ENCODE measurements around the gene MRPL52.
A peak's percentile ranks its signal among the peaks of the same experiment; 100 is the strongest.
"Not testable (repeated sequence)": the region's sequence is repeated elsewhere in the genome, so short reads cannot be mapped to it uniquely, and the experiment has no call there.

MRPL52 gene

DNA sequence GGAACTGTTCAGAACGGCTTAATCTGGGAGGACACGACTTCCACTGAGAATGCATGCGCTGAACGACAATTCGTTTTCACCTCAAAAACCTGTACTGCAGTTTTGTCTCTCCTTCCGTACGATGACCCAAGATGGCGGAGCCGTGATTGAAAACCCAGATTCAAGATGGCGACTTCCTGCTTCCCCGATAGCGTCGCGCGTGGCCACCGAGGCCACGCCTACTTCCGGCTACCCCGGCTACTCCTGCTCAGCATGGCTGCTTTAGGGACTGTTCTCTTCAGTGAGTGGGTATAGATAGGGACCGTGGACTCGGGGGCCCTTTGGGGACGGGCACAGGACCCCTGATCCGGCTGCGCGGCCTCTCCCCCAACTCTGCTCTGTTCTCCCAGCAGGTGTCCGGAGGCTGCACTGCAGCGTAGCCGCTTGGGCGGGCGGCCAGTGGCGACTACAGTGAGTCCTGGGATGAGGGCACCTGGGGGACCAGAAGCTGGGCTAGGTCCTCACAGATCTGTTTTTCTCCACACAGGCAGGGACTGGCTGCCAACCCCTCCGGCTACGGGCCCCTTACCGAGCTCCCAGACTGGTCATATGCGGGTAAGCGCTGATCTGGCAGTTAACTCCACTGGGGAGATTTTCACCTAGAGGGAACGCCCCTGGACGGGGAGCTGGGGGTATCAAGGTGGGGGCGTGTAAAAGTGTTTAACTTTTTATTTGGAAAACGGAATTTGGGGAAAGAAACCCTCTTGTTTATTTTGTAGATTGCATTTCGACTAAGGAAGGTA, at the start of gene MRPL52:
Gene MRPL52 (plus strand): TSS at position 227 of the 782 bp plus-strand sequence. CDS start 26 bp downstream, at position 253.
- peak; percentile 87 for DNase-seq (ENCODE audit: low spot score)

- no peak for DNase-seq (ENCODE audit: low spot score)
Observed at GRCh38 chr14:22780105-22780679, 49.5 kb upstream of the MRPL52 start.

- DNase-seq (ENCODE audit: low spot score): no peak
Observed at GRCh38 chr14:22780941-22781300, 48.8 kb upstream of the MRPL52 start.

GRCh38 chr14:22781301-22781991, 48.2 kb upstream of the MRPL52 start:
- no peak for DNase-seq (ENCODE audit: low spot score)

DNA sequence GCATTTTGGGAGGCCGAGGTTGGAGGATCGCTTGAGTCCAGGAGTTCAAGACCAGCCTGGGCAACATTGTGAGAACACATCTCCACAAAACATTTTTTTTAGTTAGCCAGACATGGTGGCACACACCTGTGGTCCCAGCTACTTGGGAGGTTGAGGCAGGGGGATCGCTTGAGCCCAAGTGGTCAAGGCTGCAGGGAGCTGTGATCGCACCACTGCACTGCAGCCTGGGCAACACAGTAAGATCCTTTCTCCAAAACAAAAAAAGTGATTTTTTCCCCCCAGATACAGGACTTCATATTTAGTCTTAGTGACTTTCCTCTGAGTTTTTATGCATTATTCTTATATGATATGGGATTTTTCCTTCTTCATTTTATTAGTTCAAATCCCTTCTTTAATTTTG, 43.0 kb upstream of the MRPL52 start:
- no peak for DNase-seq (ENCODE audit: low spot score)

GRCh38 chr14:22791301-22791700, 38.4 kb upstream of the MRPL52 start:
- no peak for DNase-seq (ENCODE audit: low spot score)

DNA sequence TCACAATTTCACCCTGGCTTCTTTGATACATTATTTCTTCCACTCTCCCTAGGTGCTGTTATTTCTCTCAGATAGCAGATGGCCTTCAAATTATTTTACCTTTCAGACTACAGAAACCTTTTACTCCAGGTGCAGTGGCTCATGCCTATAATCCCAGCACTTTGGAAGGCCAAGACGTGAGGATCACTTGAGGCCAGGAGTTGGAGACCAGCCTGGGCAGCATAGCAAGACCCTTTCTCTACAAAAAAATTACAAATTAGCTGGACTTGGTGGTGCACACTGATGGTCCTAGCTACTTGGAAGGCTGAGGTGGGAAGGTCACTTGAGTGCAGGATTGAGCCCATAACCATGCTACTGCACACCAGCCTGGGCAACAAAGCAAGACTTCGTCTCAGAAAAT, 37.5 kb upstream of the MRPL52 start:
- DNase-seq (ENCODE audit: low spot score): no peak

DNA sequence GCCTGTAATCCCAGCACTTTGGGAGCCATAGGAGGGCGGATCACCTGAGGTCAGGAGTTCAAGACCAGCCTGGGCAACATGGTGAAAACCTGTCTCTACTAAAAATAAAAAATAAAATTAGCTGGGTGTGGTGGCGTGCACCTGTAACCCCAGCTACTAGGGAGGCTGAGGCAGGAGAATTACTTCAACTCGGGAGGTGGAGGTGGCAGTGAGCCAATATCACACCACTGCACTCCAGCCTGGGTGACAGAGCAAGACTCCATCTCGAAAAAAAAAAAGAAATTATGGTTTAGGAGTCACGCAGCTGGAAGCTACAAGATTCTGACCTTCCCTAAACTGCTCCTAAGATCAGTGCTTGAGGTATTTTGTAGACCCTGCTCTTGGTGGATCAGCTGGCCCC, 36.1 kb upstream of the MRPL52 start:
- DNase-seq (ENCODE audit: low spot score): not testable (repeated sequence)

GRCh38 chr14:22793976-22794375, 35.7 kb upstream of the MRPL52 start:
- no peak for DNase-seq (ENCODE audit: low spot score)

- DNase-seq (ENCODE audit: low spot score): no peak
Observed at GRCh38 chr14:22794551-22794951, 35.1 kb upstream of the MRPL52 start.

- DNase-seq (ENCODE audit: low spot score): no peak
Observed at GRCh38 chr14:22796087-22796707, 33.5 kb upstream of the MRPL52 start.

DNA sequence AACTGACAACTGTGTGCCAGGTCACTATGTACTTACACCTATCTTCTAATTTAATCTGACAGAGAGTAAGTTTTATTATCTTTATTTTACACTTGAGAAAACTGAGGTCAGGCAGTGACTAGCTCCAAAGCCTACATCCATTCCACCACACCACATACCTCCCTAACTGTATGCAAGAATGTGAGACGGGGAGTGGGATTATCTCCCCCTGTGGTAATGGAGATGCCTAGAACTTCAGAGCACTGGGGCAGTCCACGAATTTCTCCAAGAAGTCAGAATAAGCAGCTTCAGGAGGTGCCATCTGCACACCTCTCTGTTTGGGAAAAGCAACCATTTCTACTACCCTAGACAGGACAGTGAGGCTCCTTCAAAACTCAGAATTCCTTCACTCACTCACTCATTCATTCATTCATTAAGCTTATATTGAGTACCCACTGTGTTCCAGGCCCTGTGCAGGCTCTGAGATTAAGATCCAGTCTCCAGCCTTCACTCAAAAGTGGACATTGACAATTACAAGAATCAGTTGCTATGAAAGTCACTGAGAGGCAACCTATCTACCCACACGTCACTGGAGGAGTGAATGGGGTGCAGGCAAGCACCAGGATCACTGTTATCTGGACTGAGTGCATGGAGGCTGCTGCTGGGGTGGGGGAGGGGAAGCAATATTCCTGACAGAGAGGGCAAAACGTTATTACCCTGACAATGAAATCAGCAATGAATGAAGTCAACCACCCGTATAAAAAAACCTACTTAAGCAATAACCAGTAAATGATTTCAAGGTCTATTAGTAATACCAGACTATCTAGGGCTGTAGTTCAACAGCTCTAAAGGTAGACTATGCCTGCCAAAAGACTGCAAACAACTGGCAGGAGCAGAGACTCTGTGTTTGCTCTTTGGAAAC, 32.4 kb upstream of the MRPL52 start:
- DNase-seq (ENCODE audit: low spot score): no peak

- DNase-seq (ENCODE audit: low spot score): no peak
Observed at GRCh38 chr14:22798528-22798927, 31.2 kb upstream of the MRPL52 start.

DNA sequence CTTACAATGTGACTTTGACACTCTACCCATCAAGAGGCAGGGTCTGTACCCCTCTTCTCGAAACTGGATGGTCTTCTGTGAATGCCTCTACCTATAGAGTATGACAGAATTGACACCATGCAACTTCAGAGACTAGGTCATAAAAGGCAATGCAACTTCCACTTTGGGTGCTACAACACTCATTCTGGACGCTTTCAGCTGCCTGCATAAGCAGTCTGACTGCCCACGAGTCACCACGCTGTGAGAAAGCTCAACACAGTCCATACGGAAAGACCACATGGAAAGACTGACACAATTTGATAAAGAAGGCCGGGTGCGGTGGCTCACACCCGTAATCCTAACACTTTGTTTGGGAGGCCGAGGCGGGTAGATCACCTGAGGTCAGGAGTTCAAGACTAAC, 29.3 kb upstream of the MRPL52 start:
- DNase-seq (ENCODE audit: low spot score): no peak

GRCh38 chr14:22801716-22802115, 28.0 kb upstream of the MRPL52 start:
- DNase-seq (ENCODE audit: low spot score): no peak

DNA sequence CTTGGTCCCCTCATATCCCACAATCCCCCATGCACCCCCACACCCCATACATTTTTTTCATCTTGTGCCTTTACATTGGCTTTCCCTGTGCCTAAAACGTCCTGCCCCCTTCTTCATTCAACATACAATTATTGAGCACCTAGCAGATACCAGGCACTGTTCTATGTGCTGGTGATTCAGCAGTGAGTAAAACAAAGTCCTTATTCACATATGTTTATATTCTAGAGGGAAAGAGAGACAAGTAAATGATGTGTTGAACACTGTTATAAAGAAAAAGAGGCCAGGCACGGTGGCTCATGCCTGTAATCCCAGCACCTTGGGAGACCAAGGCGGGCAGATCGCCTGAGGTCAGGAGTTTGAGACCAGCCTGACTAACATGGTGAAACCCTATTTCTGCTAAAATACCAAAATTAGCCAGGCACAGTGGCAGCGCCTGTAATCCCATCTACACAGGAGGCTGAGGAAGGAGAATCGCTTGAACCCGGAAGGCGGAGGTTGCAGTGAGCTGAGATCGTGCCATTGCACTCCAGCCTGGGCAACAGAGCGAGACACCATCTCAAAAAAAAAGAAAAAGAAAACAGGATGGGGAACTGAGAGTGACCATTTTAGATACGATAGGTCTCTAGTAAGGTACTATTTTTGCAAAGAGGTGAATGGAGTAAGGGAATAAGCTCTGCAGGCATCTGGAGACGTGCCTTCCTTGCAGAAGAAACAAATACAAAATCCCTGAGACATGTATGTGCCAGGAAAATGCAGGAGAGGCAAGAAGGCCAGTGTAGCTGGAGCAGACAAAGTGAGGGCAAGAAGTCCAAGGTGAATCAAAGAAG, 26.6 kb upstream of the MRPL52 start:
- no peak for DNase-seq (ENCODE audit: low spot score)

DNA sequence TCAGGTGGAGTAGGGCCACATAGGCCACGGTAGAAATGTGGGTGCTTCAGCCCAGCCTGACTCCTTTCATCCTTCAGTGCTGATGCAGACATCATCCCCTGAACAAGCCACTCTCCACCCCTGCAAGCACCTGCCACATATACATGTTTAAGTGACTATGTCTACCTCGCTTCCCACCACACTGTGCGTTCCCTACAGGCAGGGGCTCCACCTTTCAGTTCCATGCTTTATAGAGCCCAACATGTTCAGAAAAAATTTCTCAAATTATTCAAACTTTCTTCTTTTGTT, 26.1 kb upstream of the MRPL52 start:
- DNase-seq (ENCODE audit: low spot score): no peak

DNA sequence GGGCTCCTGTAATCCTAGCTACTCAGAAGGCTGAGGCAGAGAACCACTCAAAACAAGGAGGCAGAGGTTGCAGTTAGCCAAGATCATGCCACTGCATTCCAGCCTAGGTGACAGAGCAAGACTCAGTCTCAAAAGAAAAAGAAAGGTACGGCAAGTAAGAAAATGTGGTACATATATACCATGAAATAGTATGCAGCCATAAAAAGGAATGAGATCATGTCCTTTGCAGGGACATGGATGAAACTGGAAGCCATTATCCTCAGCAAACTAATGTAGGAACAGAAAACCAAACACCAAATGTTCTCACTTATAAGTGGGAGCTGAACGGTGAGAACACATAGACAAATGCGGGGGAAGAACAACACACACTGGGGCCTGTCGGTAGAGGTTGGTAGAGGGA, 24.5 kb upstream of the MRPL52 start:
- DNase-seq (ENCODE audit: low spot score): not testable (repeated sequence)

- no peak for DNase-seq (ENCODE audit: low spot score)
Observed at GRCh38 chr14:22807432-22808087, 22.1 kb upstream of the MRPL52 start.

DNA sequence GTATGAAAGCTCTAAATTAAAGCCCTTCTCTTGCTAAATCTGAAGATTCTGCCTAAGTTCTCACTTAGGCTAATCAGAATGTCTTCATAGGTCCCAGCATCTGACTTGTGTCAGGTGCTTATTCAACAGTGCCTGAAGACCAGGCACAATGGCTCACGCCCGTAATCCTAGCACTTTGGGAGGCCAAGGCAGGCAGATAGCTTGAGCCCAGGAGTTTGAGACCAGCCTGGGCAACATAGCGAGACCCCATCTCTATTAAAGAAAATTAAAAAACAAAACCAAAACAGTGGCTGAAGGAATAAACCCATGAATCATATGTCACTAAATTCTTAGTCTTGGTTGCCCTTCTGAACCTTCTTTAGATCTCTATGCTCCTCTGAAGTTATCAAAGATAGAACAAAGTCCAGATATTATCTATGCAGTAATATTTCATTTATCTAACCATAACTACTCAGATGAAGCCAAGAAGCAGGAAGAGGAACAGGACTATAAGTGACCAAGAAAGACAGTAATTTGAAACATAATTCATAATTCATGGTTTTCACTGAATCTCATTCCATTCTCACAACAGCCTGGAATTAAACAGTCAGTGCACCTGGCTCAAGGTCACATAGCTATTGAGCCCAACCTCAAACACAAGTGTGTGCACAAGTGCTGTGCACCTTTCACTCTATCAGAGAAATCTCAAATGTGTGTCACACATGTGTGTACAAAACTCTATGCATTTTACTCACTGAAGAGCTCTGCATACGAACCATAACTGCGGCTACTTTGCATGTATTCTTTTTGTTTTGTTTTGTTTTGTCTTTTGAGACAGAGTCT, 21.1 kb upstream of the MRPL52 start:
- no peak for DNase-seq (ENCODE audit: low spot score)

All from HuH-7.5 (cell line).